Myocyte (in vitro differentiated cells): ENCODE data around the gene TRIP13. TPM values are rescaled to one million over a fixed set of nuclear protein-coding genes. Genes with fewer than 3 reads are reported as not detected.

Source experiments
- DNase-seq: peaks from one replicate; pipeline ENCODE4 v3.0.0-alpha.2; 2012; ENCODE audit warnings: low read depth
- total RNA-seq: library from RNA; depleted of rRNA; stranded (reverse); fragments of >200 nt; gene quantifications from 2 replicates; pipeline ENCODE4 v1.2.3, GENCODE V29; 2014

Gene TRIP13
- total RNA-seq, 1 donor from 2014 or later: 3.5 TPM

GRCh38 chr5:854966-855743, 37.5 kb upstream of the TRIP13 start:
- no peak for DNase-seq

GRCh38 chr5:855771-856530, 36.7 kb upstream of the TRIP13 start:
- no peak for DNase-seq

- no peak for DNase-seq
Measured at GRCh38 chr5:856531-857425, 35.9 kb upstream of the TRIP13 start.

GRCh38 chr5:858726-859125, 34.0 kb upstream of the TRIP13 start:
- no peak for DNase-seq

- no peak for DNase-seq
Measured at GRCh38 chr5:859391-859790, 33.3 kb upstream of the TRIP13 start.

- no peak for DNase-seq
Measured at GRCh38 chr5:859798-860296, 32.8 kb upstream of the TRIP13 start.

- DNase-seq: no peak
Measured at GRCh38 chr5:860506-861150, 32.1 kb upstream of the TRIP13 start.

GRCh38 chr5:861442-862366, 31.0 kb upstream of the TRIP13 start:
- DNase-seq: no peak

GRCh38 chr5:862367-863243, 30.1 kb upstream of the TRIP13 start:
- DNase-seq: peak; percentile 84

GRCh38 chr5:863244-863805, 29.4 kb upstream of the TRIP13 start:
- DNase-seq: peak; percentile 31

- DNase-seq: no peak
Measured at GRCh38 chr5:864492-865167, 28.1 kb upstream of the TRIP13 start.

- no peak for DNase-seq
Measured at GRCh38 chr5:865168-865521, 27.5 kb upstream of the TRIP13 start.

- DNase-seq: no peak
Measured at GRCh38 chr5:865771-866170, 26.9 kb upstream of the TRIP13 start.

- DNase-seq: no peak
Measured at GRCh38 chr5:867300-867870, 25.3 kb upstream of the TRIP13 start.

- no peak for DNase-seq
Measured at GRCh38 chr5:868428-869135, 24.1 kb upstream of the TRIP13 start.

- DNase-seq: no peak
Measured at GRCh38 chr5:870956-871355, 21.7 kb upstream of the TRIP13 start.
